Measurements from ENCODE around the gene TBC1D1. TPM values are rescaled to one million over a fixed set of nuclear protein-coding genes. Genes with fewer than 3 reads are reported as not detected.
A peak's percentile ranks its signal among the peaks of the same experiment; 100 is the strongest.

Gene TBC1D1
- polyA plus RNA-seq, 3 donors, result 23.3 to 70.0 (median 31.5) TPM

GRCh38 chr4:38021751-38022150 is 130.9 kb downstream of the TBC1D1 start:
- Mint-ChIP-seq H3K9me3 (no peaks in the 10 kb centered on the region), H3K27ac (peak overlapping the region in 3 of 7 donors; percentile 24 to 78 (median 53)), H3K36me3 (peaks cover 51 to 76% of the 10 kb centered on the region in 2 donors), H3K4me1 (peaks cover 22% of the 10 kb centered on the region), H3K27me3 (ENCODE audit: low read depth in 3 of 3) (peaks cover 0 to 2% (median 0%) of the 10 kb centered on the region in 3 donors), H3K4me3 (no peak overlapping the region)
- intact Hi-C loops (cut with micrococcal nuclease), result loop anchor here in 1 of 2 donors (5.0 kb wide), 1 partner anchor 49 kb away; no protein-coding TSS in a partner anchor
- TF ChIP-seq CTCF (IDR thresholded peaks at IDR 0.05), result no peak
- H3K4me1 ChIP-seq (ENCODE audit: control insufficient read depth in 1 of 2, insufficient read depth in 2 of 2, low read length in 2 of 2), result peaks cover 10 to 16% of the 10 kb centered on the region in 2 donors
- no peak overlapping the region for H3K9ac ChIP-seq (ENCODE audit: insufficient read depth, low read length, poor library complexity, severe bottlenecking)
- DNase-seq, result no peak
- peaks cover 10% of the 10 kb centered on the region for H4K20me1 ChIP-seq (ENCODE audit: insufficient read depth, low read length)
- no peaks in the 10 kb centered on the region for H3K9me3 ChIP-seq (replicated peaks in 1 of 2; ENCODE audit: control insufficient read depth in 1 of 2, insufficient read depth in 1 of 2, low read length in 2 of 2)
- no peaks in the 10 kb centered on the region for H3K27me3 ChIP-seq (ENCODE audit: control insufficient read depth in 2 of 2, insufficient read depth in 2 of 2, low read length in 2 of 2)
- peaks cover 35% of the 10 kb centered on the region for H3K79me2 ChIP-seq (ENCODE audit: insufficient read depth, low read length)
- H3K27ac ChIP-seq (ENCODE audit: low read depth in 1 of 2, low read length in 2 of 2), result peak overlapping the region in 1 of 2 donors; percentile 63
- H3K36me3 ChIP-seq (replicated peaks in 1 of 2; ENCODE audit: control insufficient read depth in 1 of 2, insufficient read depth in 2 of 2, low read length in 2 of 2), result peaks cover 43 to 73% of the 10 kb centered on the region in 2 donors
- H2AFZ ChIP-seq (ENCODE audit: insufficient read depth, low read depth, low read length, poor library complexity, severe bottlenecking), result no peak overlapping the region
- no peak overlapping the region for H3K4me3 ChIP-seq (replicated peaks in 1 of 3; ENCODE audit: low read depth in 2 of 3, low read length in 3 of 3)
- no peak overlapping the region for H3K4me2 ChIP-seq (replicated peaks; ENCODE audit: extremely low read depth, low read length, poor library complexity, severe bottlenecking)
- 100% methylated on average over 1 of the region's 3 CpGs for WGBS (ENCODE audit: insufficient coverage)

- Histone ChIP-seq H3K9ac (ENCODE audit: insufficient read depth, low read length, poor library complexity, severe bottlenecking) (peak overlapping the region; percentile 50), H3K27ac (ENCODE audit: low read depth in 1 of 2, low read length in 2 of 2) (peak overlapping the region in 1 of 2 donors; percentile 80), H3K4me1 (ENCODE audit: control insufficient read depth in 1 of 2, insufficient read depth in 2 of 2, low read length in 2 of 2) (peaks cover 10 to 16% of the 10 kb centered on the region in 2 donors), H3K4me2 (replicated peaks; ENCODE audit: extremely low read depth, low read length, poor library complexity, severe bottlenecking) (peak overlapping the region; percentile 62), H4K20me1 (ENCODE audit: insufficient read depth, low read length) (no peaks in the 10 kb centered on the region), H3K9me3 (replicated peaks in 1 of 2; ENCODE audit: control insufficient read depth in 1 of 2, insufficient read depth in 1 of 2, low read length in 2 of 2) (no peaks in the 10 kb centered on the region), H3K36me3 (replicated peaks in 1 of 2; ENCODE audit: control insufficient read depth in 1 of 2, insufficient read depth in 2 of 2, low read length in 2 of 2) (peaks cover 54 to 73% of the 10 kb centered on the region in 2 donors), H2AFZ (ENCODE audit: insufficient read depth, low read depth, low read length, poor library complexity, severe bottlenecking) (peak overlapping the region; percentile 51), H3K27me3 (ENCODE audit: control insufficient read depth in 2 of 2, insufficient read depth in 2 of 2, low read length in 2 of 2) (no peaks in the 10 kb centered on the region), H3K4me3 (replicated peaks in 1 of 3; ENCODE audit: low read depth in 2 of 3, low read length in 3 of 3) (peak overlapping the region; percentile 33 to 72 (median 72)), H3K79me2 (ENCODE audit: insufficient read depth, low read length) (peaks cover 27% of the 10 kb centered on the region)
- Mint-ChIP-seq H3K36me3 (peaks cover 58 to 81% of the 10 kb centered on the region in 2 donors), H3K27me3 (ENCODE audit: low read depth in 3 of 3) (peaks cover 0 to 2% (median 0%) of the 10 kb centered on the region in 3 donors), H3K4me3 (peak overlapping the region; percentile 62 to 87), H3K9me3 (no peaks in the 10 kb centered on the region), H3K27ac (peak overlapping the region; percentile 85 to 95 (median 92)), H3K4me1 (peaks cover 21% of the 10 kb centered on the region)
- intact Hi-C loops (cut with micrococcal nuclease), result loop anchor here in 1 of 2 donors (5.0 kb wide), 1 partner anchor 51 kb away; no protein-coding TSS in a partner anchor
- DNase-seq, result peak; percentile 67 to 78 (median 70)
- no peak for TF ChIP-seq CTCF (IDR thresholded peaks at IDR 0.05)
- WGBS (ENCODE audit: insufficient coverage), result 77% methylated on average over 3 of the region's 13 CpGs
Measured at GRCh38 chr4:38023347-38024205, 132.7 kb downstream of the TBC1D1 start.

All from CD14-positive monocyte (primary cell).